Liver (tissue), 9 donors: ENCODE results near the gene PPDPF. TPM values are rescaled to one million over a fixed set of nuclear protein-coding genes. Genes with fewer than 3 reads are reported as not detected.

ENCODE experiments used
- DNase-seq: peaks from one replicate; pipeline ENCODE4 v3.0.0-alpha.2; 2017; ENCODE audit warnings: low spot score
- H3K27ac ChIP-seq, 2 donors: one replicate each; pipeline ENCODE4 v1.7.0; 2013; ENCODE audit warnings: inconsistent platforms in 2 of 2, low read length in 2 of 2, control low read depth in 1 of 2, low read depth in 1 of 2, mild to moderate bottlenecking in 1 of 2
- H3K27me3 ChIP-seq, 4 donors: one replicate each; pipeline versions ENCODE4 v1.6.1 to v1.7.0; 2013; ENCODE audit warnings: low read length in 3 of 4, inconsistent platforms in 1 of 4, mild to moderate bottlenecking in 1 of 4, moderate library complexity in 1 of 4; ENCODE audit not compliant: control insufficient read depth in 4 of 4, insufficient read depth in 4 of 4
- H3K36me3 ChIP-seq, 4 donors: one replicate each; pipeline versions ENCODE4 v1.6.1 to v1.7.0; 2013; ENCODE audit warnings: low read length in 3 of 4, mild to moderate bottlenecking in 3 of 4, low read depth in 1 of 4, moderate library complexity in 1 of 4; ENCODE audit not compliant: control insufficient read depth in 4 of 4, insufficient read depth in 3 of 4
- H3K4me1 ChIP-seq, 4 donors: one replicate each; pipeline versions ENCODE4 v1.6.1 to v1.7.0; 2013; ENCODE audit warnings: low read length in 3 of 4, mild to moderate bottlenecking in 3 of 4, moderate library complexity in 1 of 4; ENCODE audit not compliant: control insufficient read depth in 4 of 4, insufficient read depth in 4 of 4
- H3K4me3 ChIP-seq, 3 donors: one replicate each; pipeline versions ENCODE4 v1.6.1 to v1.7.0; 2013; ENCODE audit warnings: low read length in 3 of 3, control low read depth in 1 of 3, low read depth in 1 of 3, mild to moderate bottlenecking in 1 of 3
- H3K9ac ChIP-seq, 2 donors: one replicate each; pipeline ENCODE4 v1.7.0; 2013; ENCODE audit warnings: low read length in 2 of 2, mild to moderate bottlenecking in 2 of 2, moderate library complexity in 2 of 2, control low read depth in 1 of 2, low read depth in 1 of 2
- H3K9me3 ChIP-seq, 4 donors: one replicate each; pipeline versions ENCODE4 v1.6.1 to v1.7.0; 2013; ENCODE audit warnings: low read length in 3 of 4; ENCODE audit not compliant: control insufficient read depth in 4 of 4
- EGR1 ChIP-seq, 2 donors: IDR thresholded peaks; 2 replicates each; pipeline ENCODE4 v1.6.1; 2016 to 2018; ENCODE audit warnings: antibody characterized with exemption in 2 of 2, low read depth in 2 of 2
- FOXA1 ChIP-seq: IDR thresholded peaks from 2 replicates; pipeline ENCODE4 v1.6.1; 2016; ENCODE audit warnings: antibody characterized with exemption
- FOXA2 ChIP-seq: IDR thresholded peaks from 2 replicates; pipeline ENCODE4 v1.6.1; 2016; ENCODE audit warnings: antibody characterized with exemption
- GABPA ChIP-seq, 2 donors: IDR thresholded peaks in 1 of 2; conservative IDR thresholded peaks in 1 of 2; 2 replicates each; pipeline ENCODE4 v1.6.1; 2016; ENCODE audit warnings: antibody characterized with exemption in 2 of 2, mild to moderate bottlenecking in 1 of 2, moderate library complexity in 1 of 2
- HNF4A ChIP-seq, 2 donors: conservative IDR thresholded peaks; 2 replicates each; pipeline ENCODE4 v1.6.1; 2016; ENCODE audit warnings: antibody characterized with exemption in 2 of 2, mild to moderate bottlenecking in 2 of 2
- HNF4G ChIP-seq: IDR thresholded peaks from 2 replicates; pipeline ENCODE4 v1.6.1; 2016; ENCODE audit warnings: antibody characterized with exemption
- JUND ChIP-seq, 2 donors: IDR thresholded peaks; 2 replicates each; pipeline ENCODE4 v1.6.1; 2016; ENCODE audit warnings: antibody characterized with exemption in 2 of 2
- NR2F2 ChIP-seq: IDR thresholded peaks from 2 replicates; pipeline ENCODE4 v1.6.1; 2016; ENCODE audit warnings: antibody characterized with exemption
- RAD21 ChIP-seq, 2 donors: IDR thresholded peaks; 2 replicates each; pipeline ENCODE4 v1.6.1; 2016; ENCODE audit warnings: antibody characterized with exemption in 2 of 2, mild to moderate bottlenecking in 2 of 2
- RXRA ChIP-seq, 2 donors: IDR thresholded peaks; 2 replicates each; pipeline ENCODE4 v1.6.1; 2017 to 2018; ENCODE audit warnings: antibody characterized with exemption in 2 of 2, mild to moderate bottlenecking in 1 of 2
- SP1 ChIP-seq: IDR thresholded peaks from 2 replicates; pipeline ENCODE4 v1.6.1; 2018; ENCODE audit warnings: antibody characterized with exemption, mild to moderate bottlenecking
- TAF1 ChIP-seq: conservative IDR thresholded peaks from 2 replicates; pipeline ENCODE4 v1.6.1; 2016; ENCODE audit warnings: antibody characterized with exemption, mild to moderate bottlenecking
- YY1 ChIP-seq: IDR thresholded peaks from 2 replicates; pipeline ENCODE4 v1.6.1; 2016; ENCODE audit warnings: antibody characterized with exemption, mild to moderate bottlenecking
- WGBS: extraction: QIAGEN DNeasy Blood & Tissue Kit; methylation state at CpG from one replicate; pipeline ENCODE4 v1.1.7; 2013; 5-methylcytosine and 5-hydroxymethylcytosine counted together
- polyA plus RNA-seq, 2 donors: library from polyadenylated mRNA; stranded (reverse) in 1 of 2; unstranded in 1 of 2; fragments of 200-250 nt in 1 of 2; fragments of >200 nt in 1 of 2; fragmentation: Nextera tagmentation in 1 of 2; extraction: Ambion mirVana in 1 of 2; gene quantifications; one replicate each; pipeline versions ENCODE4 v1.2.1 to v1.2.3, GENCODE V29; 2013 to 2015
- total RNA-seq, 2 donors: library from RNA; depleted of rRNA; stranded (reverse); fragments of >200 nt; gene quantifications; one replicate each; pipeline ENCODE4 v1.2.3, GENCODE V29; 2014
- TF ChIP-seq, protein P1 (sequence below): IDR thresholded peaks from 2 replicates; pipeline ENCODE4 v1.6.1; 2016; ENCODE audit warnings: antibody characterized with exemption, mild to moderate bottlenecking
- TF ChIP-seq, protein P2 (sequence below): IDR thresholded peaks from 2 replicates; pipeline ENCODE4 v1.6.1; 2016; ENCODE audit warnings: antibody characterized with exemption
- TF ChIP-seq, protein P3 (sequence below): fragments of 150-350 bp; IDR thresholded peaks from 2 replicates; pipeline ENCODE4 v1.5.1; 2017; ENCODE audit warnings: improper control_type of control experiment, low read depth, low read length; ENCODE audit not compliant: missing input control
- TF ChIP-seq, protein P4 (sequence below): IDR thresholded peaks from 2 replicates; pipeline ENCODE4 v1.6.1; 2016; ENCODE audit warnings: antibody characterized with exemption
- TF ChIP-seq, protein P5 (sequence below): IDR thresholded peaks from 2 replicates; pipeline ENCODE4 v1.6.1; 2016; ENCODE audit warnings: antibody characterized with exemption
- donor health status: healthy.
- donor health status: healthy.
- donor health status: healthy.
- donor health status: healthy.
- donor health status: healthy.

The PPDPF gene
- total and polyA plus RNA-seq, 4 donors: 8.3 to 196 (median 25.3) TPM

DNA sequence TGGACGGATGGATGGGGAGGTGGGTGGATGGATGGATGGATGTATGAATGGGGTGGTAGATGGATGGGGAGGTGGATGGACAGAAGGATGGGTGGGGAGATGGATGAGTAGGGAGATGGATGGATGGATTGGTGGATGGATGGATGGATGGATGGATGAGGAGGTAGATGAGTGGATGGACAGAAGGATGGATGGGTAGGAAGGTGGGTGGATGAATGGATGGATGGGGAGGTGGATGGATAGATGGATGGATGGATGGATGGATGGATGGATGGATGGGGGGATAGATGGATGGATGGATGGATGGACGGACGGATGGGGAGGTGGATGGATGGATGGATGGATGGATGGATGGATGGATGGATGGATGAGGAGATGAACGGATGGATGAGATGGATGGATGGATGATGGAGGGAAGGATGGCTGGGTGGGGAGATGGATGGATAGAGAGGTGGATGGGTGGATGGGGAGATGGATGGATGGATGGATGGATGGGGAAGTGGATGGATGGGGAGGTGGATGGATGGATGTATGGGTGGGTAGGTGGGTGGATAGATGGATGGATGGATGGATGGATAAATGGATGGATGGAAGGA, 28.8 kb upstream of the PPDPF start:
- TF ChIP-seq FOXA1: no peak
- TF ChIP-seq, protein P1, sequence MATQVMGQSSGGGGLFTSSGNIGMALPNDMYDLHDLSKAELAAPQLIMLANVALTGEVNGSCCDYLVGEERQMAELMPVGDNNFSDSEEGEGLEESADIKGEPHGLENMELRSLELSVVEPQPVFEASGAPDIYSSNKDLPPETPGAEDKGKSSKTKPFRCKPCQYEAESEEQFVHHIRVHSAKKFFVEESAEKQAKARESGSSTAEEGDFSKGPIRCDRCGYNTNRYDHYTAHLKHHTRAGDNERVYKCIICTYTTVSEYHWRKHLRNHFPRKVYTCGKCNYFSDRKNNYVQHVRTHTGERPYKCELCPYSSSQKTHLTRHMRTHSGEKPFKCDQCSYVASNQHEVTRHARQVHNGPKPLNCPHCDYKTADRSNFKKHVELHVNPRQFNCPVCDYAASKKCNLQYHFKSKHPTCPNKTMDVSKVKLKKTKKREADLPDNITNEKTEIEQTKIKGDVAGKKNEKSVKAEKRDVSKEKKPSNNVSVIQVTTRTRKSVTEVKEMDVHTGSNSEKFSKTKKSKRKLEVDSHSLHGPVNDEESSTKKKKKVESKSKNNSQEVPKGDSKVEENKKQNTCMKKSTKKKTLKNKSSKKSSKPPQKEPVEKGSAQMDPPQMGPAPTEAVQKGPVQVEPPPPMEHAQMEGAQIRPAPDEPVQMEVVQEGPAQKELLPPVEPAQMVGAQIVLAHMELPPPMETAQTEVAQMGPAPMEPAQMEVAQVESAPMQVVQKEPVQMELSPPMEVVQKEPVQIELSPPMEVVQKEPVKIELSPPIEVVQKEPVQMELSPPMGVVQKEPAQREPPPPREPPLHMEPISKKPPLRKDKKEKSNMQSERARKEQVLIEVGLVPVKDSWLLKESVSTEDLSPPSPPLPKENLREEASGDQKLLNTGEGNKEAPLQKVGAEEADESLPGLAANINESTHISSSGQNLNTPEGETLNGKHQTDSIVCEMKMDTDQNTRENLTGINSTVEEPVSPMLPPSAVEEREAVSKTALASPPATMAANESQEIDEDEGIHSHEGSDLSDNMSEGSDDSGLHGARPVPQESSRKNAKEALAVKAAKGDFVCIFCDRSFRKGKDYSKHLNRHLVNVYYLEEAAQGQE: no peak
- no peak for TF ChIP-seq YY1
- TF ChIP-seq RAD21 (IDR thresholded peaks at IDR 0.05): no peak
- TF ChIP-seq EGR1 (IDR thresholded peaks at IDR 0.05; ENCODE audit: low read depth in 2 of 2): no peak
- TF ChIP-seq, protein P2, sequence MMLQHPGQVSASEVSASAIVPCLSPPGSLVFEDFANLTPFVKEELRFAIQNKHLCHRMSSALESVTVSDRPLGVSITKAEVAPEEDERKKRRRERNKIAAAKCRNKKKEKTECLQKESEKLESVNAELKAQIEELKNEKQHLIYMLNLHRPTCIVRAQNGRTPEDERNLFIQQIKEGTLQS: no peak
- TF ChIP-seq, protein P3, sequence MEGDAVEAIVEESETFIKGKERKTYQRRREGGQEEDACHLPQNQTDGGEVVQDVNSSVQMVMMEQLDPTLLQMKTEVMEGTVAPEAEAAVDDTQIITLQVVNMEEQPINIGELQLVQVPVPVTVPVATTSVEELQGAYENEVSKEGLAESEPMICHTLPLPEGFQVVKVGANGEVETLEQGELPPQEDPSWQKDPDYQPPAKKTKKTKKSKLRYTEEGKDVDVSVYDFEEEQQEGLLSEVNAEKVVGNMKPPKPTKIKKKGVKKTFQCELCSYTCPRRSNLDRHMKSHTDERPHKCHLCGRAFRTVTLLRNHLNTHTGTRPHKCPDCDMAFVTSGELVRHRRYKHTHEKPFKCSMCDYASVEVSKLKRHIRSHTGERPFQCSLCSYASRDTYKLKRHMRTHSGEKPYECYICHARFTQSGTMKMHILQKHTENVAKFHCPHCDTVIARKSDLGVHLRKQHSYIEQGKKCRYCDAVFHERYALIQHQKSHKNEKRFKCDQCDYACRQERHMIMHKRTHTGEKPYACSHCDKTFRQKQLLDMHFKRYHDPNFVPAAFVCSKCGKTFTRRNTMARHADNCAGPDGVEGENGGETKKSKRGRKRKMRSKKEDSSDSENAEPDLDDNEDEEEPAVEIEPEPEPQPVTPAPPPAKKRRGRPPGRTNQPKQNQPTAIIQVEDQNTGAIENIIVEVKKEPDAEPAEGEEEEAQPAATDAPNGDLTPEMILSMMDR: no peak
- TF ChIP-seq GABPA (IDR thresholded peaks at IDR 0.05 in 1 of 2, conservative IDR thresholded peaks at IDR 0.05 in 1 of 2): no peak
- TF ChIP-seq FOXA2: no peak
- TF ChIP-seq JUND (IDR thresholded peaks at IDR 0.05): no peak
- TF ChIP-seq, protein P4, sequence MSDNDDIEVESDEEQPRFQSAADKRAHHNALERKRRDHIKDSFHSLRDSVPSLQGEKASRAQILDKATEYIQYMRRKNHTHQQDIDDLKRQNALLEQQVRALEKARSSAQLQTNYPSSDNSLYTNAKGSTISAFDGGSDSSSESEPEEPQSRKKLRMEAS: no peak
- TF ChIP-seq NR2F2: no peak
- no peak for TF ChIP-seq SP1
- no peak for TF ChIP-seq HNF4G
- no peak for TF ChIP-seq RXRA (IDR thresholded peaks at IDR 0.05)
- no peak for TF ChIP-seq HNF4A (conservative IDR thresholded peaks at IDR 0.05)
- TF ChIP-seq, protein P5, sequence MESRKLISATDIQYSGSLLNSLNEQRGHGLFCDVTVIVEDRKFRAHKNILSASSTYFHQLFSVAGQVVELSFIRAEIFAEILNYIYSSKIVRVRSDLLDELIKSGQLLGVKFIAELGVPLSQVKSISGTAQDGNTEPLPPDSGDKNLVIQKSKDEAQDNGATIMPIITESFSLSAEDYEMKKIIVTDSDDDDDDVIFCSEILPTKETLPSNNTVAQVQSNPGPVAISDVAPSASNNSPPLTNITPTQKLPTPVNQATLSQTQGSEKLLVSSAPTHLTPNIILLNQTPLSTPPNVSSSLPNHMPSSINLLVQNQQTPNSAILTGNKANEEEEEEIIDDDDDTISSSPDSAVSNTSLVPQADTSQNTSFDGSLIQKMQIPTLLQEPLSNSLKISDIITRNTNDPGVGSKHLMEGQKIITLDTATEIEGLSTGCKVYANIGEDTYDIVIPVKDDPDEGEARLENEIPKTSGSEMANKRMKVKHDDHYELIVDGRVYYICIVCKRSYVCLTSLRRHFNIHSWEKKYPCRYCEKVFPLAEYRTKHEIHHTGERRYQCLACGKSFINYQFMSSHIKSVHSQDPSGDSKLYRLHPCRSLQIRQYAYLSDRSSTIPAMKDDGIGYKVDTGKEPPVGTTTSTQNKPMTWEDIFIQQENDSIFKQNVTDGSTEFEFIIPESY: no peak
- no peak for TF ChIP-seq TAF1
- Histone ChIP-seq H3K27ac (no peak overlapping the region), H3K36me3 (no peaks in the 10 kb centered on the region), H3K4me1 (peaks cover 0 to 9% (median 6%) of the 10 kb centered on the region in 4 donors), H3K4me3 (no peak overlapping the region), H3K9me3 (no peaks in the 10 kb centered on the region), H3K9ac (no peak overlapping the region), H3K27me3 (peaks cover 2 to 9% (median 5%) of the 10 kb centered on the region in 4 donors)
- WGBS: 65% methylated on average over 4 of the region's 4 CpGs
- no peak for DNase-seq
